Measurements from ENCODE around the gene ADGRL2. TPM values are rescaled to one million over a fixed set of nuclear protein-coding genes. Genes with fewer than 3 reads are reported as not detected.
"Not testable (repeated sequence)": the region's sequence is repeated elsewhere in the genome, so short reads cannot be mapped to it uniquely, and the experiment has no call there.

Gene ADGRL2
- total RNA-seq, 1 donor from 2014 or later: 33.3 TPM

- intact Hi-C loops (cut with DNase I): no loop called here
Measured at GRCh38 chr1:81840805-81841204, 40.1 kb downstream of the ADGRL2 start.

GRCh38 chr1:81841795-81842194 lies 41.1 kb downstream of the ADGRL2 start:
- intact Hi-C loops (cut with DNase I): no loop called here
- no peak for DNase-seq (ENCODE audit: low spot score)

More at GRCh38 chr1:81840805-81841204, 40.1 kb downstream of the ADGRL2 start:
- DNase-seq (ENCODE audit: low spot score): no peak

- intact Hi-C loops (cut with DNase I): no loop called here
Measured at GRCh38 chr1:81844477-81844876, 43.7 kb downstream of the ADGRL2 start.

DNA sequence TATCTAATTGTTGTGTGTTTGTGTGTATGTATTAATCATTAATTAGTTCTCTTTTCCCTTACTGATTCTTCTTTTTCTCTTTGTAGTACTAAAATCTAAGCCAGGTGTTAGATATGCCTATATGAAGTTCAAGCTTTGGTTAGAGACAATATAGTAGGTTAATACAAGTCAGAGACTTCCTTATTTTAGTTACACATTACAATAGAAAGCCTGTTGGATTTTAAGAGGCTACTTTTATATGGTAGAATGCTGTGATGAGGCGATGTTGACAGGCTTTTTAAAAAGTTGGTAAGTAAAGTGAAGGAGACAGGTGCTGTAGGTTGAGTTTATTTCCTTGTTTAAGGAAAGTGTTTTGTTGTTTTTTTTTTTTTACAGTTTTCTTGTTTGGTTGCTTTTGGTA lies 45.9 kb downstream of the ADGRL2 start:
- intact Hi-C loops (cut with DNase I): no loop called here
- DNase-seq (ENCODE audit: low spot score): no peak

More at GRCh38 chr1:81844477-81844876, 43.7 kb downstream of the ADGRL2 start:
- DNase-seq (ENCODE audit: low spot score): no peak

DNA sequence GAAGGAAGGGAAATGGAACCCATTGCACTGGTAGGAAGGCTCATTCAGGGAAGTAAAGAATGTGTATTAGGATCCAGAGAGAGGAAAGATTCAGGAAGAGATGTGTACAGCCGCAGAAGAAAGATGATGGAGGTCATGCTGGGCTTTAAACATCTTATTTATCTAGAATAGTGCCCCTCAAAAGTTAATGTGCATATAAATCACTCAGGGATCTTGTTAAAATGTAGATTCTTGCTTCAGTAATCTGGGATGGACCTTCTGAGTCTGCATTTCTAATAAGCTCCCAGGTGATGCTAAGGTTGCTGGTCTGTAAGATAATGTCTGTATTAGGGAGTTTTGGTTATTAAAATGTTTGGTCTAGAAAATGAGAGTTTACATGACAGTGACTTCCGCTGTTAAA lies 46.3 kb downstream of the ADGRL2 start:
- no peak for DNase-seq (ENCODE audit: low spot score)
- intact Hi-C loops (cut with DNase I): no loop called here

- DNase-seq (ENCODE audit: low spot score): no peak
- intact Hi-C loops (cut with DNase I): no loop called here
Measured at GRCh38 chr1:81848880-81849682, 48.3 kb downstream of the ADGRL2 start.

GRCh38 chr1:81850031-81850430 lies 49.3 kb downstream of the ADGRL2 start:
- DNase-seq (ENCODE audit: low spot score): no peak
- intact Hi-C loops (cut with DNase I): no loop called here

DNA sequence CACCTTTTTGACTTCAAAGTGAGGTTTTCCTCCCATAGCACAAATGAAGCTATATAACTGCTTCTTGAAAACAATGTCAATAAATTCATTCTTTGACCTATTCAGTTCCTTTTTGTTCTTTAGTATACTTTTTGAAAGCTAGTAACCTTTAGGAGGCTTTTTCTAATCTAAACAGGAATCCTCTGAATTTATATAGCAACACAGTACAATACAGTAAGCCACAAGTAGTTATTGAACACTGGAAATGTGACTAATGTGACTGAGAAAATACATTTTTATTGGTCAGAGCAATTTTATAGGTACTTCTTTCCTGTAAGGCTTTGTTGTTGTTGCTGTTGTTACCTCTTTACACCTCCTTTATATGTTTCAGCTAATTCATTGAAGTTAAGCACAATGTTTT lies 49.8 kb downstream of the ADGRL2 start:
- no peak for DNase-seq (ENCODE audit: low spot score)
- intact Hi-C loops (cut with DNase I): no loop called here

- intact Hi-C loops (cut with DNase I): no loop called here
- no peak for DNase-seq (ENCODE audit: low spot score)
Measured at GRCh38 chr1:81851217-81851616, 50.5 kb downstream of the ADGRL2 start.

GRCh38 chr1:81852961-81853360 lies 52.2 kb downstream of the ADGRL2 start:
- intact Hi-C loops (cut with DNase I): no loop called here
- no peak for DNase-seq (ENCODE audit: low spot score)

- intact Hi-C loops (cut with DNase I): no loop called here
- no peak for DNase-seq (ENCODE audit: low spot score)
Measured at GRCh38 chr1:81867235-81867634, 66.5 kb downstream of the ADGRL2 start.

GRCh38 chr1:81869307-81869706 lies 68.6 kb downstream of the ADGRL2 start:
- no peak for DNase-seq (ENCODE audit: low spot score)
- intact Hi-C loops (cut with DNase I): no loop called here

- DNase-seq (ENCODE audit: low spot score); intact Hi-C loops (cut with DNase I): not testable (repeated sequence)
Measured at GRCh38 chr1:81871091-81871490, 70.4 kb downstream of the ADGRL2 start.

GRCh38 chr1:81873946-81874345 lies 73.2 kb downstream of the ADGRL2 start:
- DNase-seq (ENCODE audit: low spot score): no peak
- intact Hi-C loops (cut with DNase I): no loop called here

- DNase-seq (ENCODE audit: low spot score): no peak
- intact Hi-C loops (cut with DNase I): no loop called here
Measured at GRCh38 chr1:81874461-81874860, 73.7 kb downstream of the ADGRL2 start.

DNA sequence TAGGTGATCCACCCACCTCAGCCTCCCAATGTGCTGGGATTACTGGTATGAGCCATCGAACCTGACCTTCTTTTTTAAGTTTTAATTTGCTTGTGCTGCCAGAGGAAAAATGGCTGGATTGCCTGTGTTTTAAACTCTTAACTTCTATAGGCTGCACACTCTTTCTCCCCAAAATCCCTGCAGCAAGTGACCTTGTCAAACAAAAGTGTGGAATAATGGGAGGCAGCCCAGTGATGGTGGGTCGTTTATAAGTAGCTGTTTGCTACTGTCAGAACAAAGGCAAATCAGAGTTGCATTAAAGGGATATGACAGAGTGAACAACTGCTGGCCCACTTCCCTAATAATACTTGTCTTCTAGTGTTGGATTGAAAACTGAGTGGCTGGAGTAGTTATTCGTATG lies 74.2 kb downstream of the ADGRL2 start:
- intact Hi-C loops (cut with DNase I): loop anchor here (5.0 kb wide), 1 partner anchor 37 kb away; no protein-coding TSS in a partner anchor
- no peak for DNase-seq (ENCODE audit: low spot score)

DNA sequence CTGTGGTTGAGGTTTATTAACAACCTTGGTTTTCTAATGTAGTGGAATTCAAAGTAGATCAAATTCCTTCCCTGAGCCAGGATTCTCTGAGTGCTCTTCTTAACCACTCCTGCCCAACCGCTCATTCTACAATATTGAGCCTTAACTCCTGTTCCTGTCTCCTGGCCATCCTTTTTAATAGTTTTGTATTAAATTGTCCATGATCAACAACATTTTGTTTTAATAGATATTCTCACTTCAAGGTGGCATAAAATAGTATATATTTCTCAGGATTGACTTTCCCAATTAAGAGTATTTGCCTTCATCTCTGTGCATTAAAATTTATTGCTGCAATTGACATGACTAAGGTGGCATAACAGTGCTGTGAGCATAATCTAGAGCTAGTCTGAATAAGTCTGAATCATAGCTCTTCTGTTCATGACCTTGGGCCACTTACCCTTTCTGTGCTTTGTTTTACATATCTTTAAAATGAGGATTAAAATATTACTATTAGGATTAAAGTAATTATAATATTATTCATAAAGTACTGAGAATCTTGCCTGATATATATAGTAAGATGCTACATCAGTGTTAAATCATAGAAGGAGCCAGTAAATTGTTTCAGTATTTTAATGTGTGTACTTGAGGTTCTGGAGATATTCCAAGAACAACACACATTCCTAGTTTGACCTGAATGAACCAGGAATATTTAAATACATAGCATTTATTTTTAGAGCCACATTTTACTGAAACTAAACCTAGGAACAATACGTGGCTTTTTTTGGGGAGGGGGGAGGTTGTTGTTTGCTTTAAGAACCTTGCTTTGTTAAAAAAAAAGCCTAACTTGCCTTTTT lies 76.4 kb downstream of the ADGRL2 start:
- DNase-seq (ENCODE audit: low spot score): no peak
- intact Hi-C loops (cut with DNase I): loop anchor here (5.0 kb wide), 1 partner anchor 35 kb away; no protein-coding TSS in a partner anchor

- intact Hi-C loops (cut with DNase I): loop anchor here (5.0 kb wide), 1 partner anchor 34 kb away; no protein-coding TSS in a partner anchor
- no peak for DNase-seq (ENCODE audit: low spot score)
Measured at GRCh38 chr1:81877940-81878339, 77.2 kb downstream of the ADGRL2 start.

- intact Hi-C loops (cut with DNase I): loop anchor here (5.0 kb wide), 1 partner anchor 34 kb away; no protein-coding TSS in a partner anchor
- no peak for DNase-seq (ENCODE audit: low spot score)
Measured at GRCh38 chr1:81878538-81878937, 77.8 kb downstream of the ADGRL2 start.

DNA sequence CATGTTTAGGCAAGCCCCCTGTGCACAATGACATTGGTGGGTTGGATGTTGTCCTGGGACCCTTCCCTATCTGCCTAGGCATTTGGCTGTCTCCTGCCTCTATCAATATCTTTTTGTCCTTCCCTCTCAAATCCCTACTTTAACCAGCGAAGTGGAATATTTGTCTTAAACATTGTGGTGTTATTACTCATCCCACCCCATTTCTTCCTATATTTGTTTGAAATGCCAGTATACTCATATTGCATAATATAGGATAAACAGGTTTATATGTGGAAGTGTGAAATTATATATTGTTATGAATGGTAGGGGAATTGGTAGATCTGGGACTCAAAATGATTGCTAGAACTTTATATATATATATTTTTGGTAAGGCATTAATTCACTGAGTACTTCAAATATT lies 80.0 kb downstream of the ADGRL2 start:
- intact Hi-C loops (cut with DNase I): no loop called here
- DNase-seq (ENCODE audit: low spot score): no peak

DNA sequence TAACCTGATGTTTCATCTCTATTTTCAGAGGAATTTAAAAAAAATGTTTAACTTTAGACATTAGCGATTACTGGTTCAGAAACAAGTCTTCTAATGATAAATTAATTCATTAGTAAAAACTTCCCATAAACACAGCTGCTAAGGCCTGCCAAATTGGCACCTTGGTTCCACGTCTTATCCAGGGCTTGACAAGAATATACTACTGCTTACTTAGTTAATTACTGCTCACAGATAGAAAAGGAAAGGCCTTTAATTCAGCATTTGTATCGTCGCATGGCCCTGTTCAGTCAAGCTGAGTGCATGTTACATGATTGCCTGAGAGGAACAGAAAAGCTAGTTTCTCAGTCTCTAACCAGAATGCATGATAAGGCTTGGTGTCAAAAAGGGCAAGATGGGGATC lies 84.6 kb downstream of the ADGRL2 start:
- no peak for DNase-seq (ENCODE audit: low spot score)

More for the DNA sequence above, 84.6 kb downstream of the ADGRL2 start:
- intact Hi-C loops (cut with DNase I): no loop called here

Data from cardiac septum (tissue), 1 donor.